Lung (tissue), 12 donors: ENCODE measurements around the gene CAMK4. TPM values are rescaled to one million over a fixed set of nuclear protein-coding genes. Genes with fewer than 3 reads are reported as not detected.
"Not testable (repeated sequence)": the region's sequence is repeated elsewhere in the genome, so short reads cannot be mapped to it uniquely, and the experiment has no call there.

ENCODE experiments used
- ATAC-seq: fragments of 200-7000 bp; cut with Tn5 transposase; one replicate; pipeline ENCODE4 v1.9.1; 2020; ENCODE audit warnings: moderate number of reproducible peaks; ENCODE audit not compliant: insufficient read depth, low FRiP score
- DNase-seq, 3 donors: peaks; one replicate each; pipeline ENCODE4 v3.0.0-alpha.2; 2013 to 2017
- H3K27ac ChIP-seq, 2 donors: one replicate each; pipeline ENCODE4 v1.5.1; 2013; ENCODE audit warnings: mild to moderate bottlenecking in 2 of 2, moderate library complexity in 2 of 2, control low read depth in 1 of 2, inconsistent platforms in 1 of 2, low read depth in 1 of 2, low read length in 1 of 2
- H3K27me3 ChIP-seq, 3 donors: one replicate each; pipeline ENCODE4 v1.5.1; 2013; ENCODE audit warnings: low read length in 2 of 3; ENCODE audit not compliant: control insufficient read depth in 3 of 3, insufficient read depth in 3 of 3
- H3K36me3 ChIP-seq, 4 donors: one replicate each; pipeline ENCODE4 v1.5.1; 2013; ENCODE audit warnings: low read length in 4 of 4, mild to moderate bottlenecking in 1 of 4, moderate library complexity in 1 of 4; ENCODE audit not compliant: control insufficient read depth in 4 of 4, insufficient read depth in 4 of 4
- H3K4me1 ChIP-seq, 5 donors: one replicate each; pipeline ENCODE4 v1.5.1; 2013; ENCODE audit warnings: low read length in 5 of 5, mild to moderate bottlenecking in 2 of 5, moderate library complexity in 1 of 5; ENCODE audit not compliant: control insufficient read depth in 5 of 5, insufficient read depth in 5 of 5
- H3K4me3 ChIP-seq: one replicate; pipeline ENCODE4 v1.5.1; 2013; ENCODE audit warnings: mild to moderate bottlenecking, control low read depth, moderate library complexity
- H3K9ac ChIP-seq, 2 donors: one replicate each; pipeline ENCODE4 v1.5.1; 2013; ENCODE audit warnings: low read length in 2 of 2, control low read depth in 1 of 2; ENCODE audit not compliant: insufficient read depth in 1 of 2
- H3K9me3 ChIP-seq, 4 donors: one replicate each; pipeline ENCODE4 v1.5.1; 2013; ENCODE audit warnings: low read length in 3 of 4, mild to moderate bottlenecking in 1 of 4, moderate library complexity in 1 of 4; ENCODE audit not compliant: control insufficient read depth in 4 of 4, insufficient read depth in 3 of 4
- CTCF ChIP-seq: IDR thresholded peaks from 2 replicates; pipeline ENCODE4 v1.5.1; 2012; ENCODE audit warnings: mild to moderate bottlenecking; ENCODE audit errors: control extremely low read depth, extremely low read depth
- WGBS, 2 donors: extraction: QIAGEN DNeasy Blood & Tissue Kit; methylation state at CpG; one replicate each; pipeline ENCODE4 v1.1.7; 2013; 5-methylcytosine and 5-hydroxymethylcytosine counted together
- polyA plus RNA-seq, 2 donors: library from polyadenylated mRNA; stranded (reverse); fragments of 200-250 nt; gene quantifications; one replicate each; pipeline ENCODE4 v1.2.1, GENCODE V29; 2013
- total RNA-seq, 2 donors: library from RNA; depleted of rRNA in 1 of 2; stranded (reverse); fragments of >200 nt in 1 of 2; gene quantifications; one replicate each; pipeline ENCODE4 v1.2.1, GENCODE V29; 2014 to 2021
- donor health status: control.
- donor health status: control.
- donor health status: Bipolar disorder and iron deficiency.
- donor health status: healthy.
- donor health status: DM: yes; HTN: yes; CAD: no.

CAMK4 gene
- total and polyA plus RNA-seq, 4 donors: 0.18 to 27.7 (median 0.73) TPM

GRCh38 chr5:111299067-111299481 is 74.9 kb downstream of the CAMK4 start:
- ATAC-seq: no peak
- DNase-seq: no peak
- TF ChIP-seq CTCF: no peak
- no peak overlapping the region for H3K4me3 ChIP-seq
- H3K36me3 ChIP-seq: peaks cover 0 to 4% (median 0%) of the 10 kb centered on the region in 4 donors
- no peak overlapping the region for H3K27ac ChIP-seq
- H3K27me3 ChIP-seq: no peaks in the 10 kb centered on the region
- peaks cover 0 to 5% (median 0%) of the 10 kb centered on the region in 5 donors for H3K4me1 ChIP-seq
- WGBS, 2 donors: 81 to 87% methylated on average over 7 of the region's 7 CpGs
- H3K9ac ChIP-seq: no peak overlapping the region
- H3K9me3 ChIP-seq: peaks cover 0 to 5% (median 0%) of the 10 kb centered on the region in 4 donors

- H3K4me1 ChIP-seq: peaks cover 0 to 5% (median 0%) of the 10 kb centered on the region in 5 donors
- H3K27me3 ChIP-seq: no peaks in the 10 kb centered on the region
- H3K36me3 ChIP-seq: peaks cover 0 to 4% (median 0%) of the 10 kb centered on the region in 4 donors
- 78 to 93% methylated on average over 3 of the region's 3 CpGs for WGBS, 2 donors
- TF ChIP-seq CTCF: no peak
- DNase-seq: no peak
- no peak overlapping the region for H3K4me3 ChIP-seq
- H3K9me3 ChIP-seq: peaks cover 0 to 5% (median 0%) of the 10 kb centered on the region in 4 donors
- H3K9ac ChIP-seq: no peak overlapping the region
- ATAC-seq: no peak
- no peak overlapping the region for H3K27ac ChIP-seq
Observed at GRCh38 chr5:111299831-111300432, 75.7 kb downstream of the CAMK4 start.

GRCh38 chr5:111301264-111301663 is 77.1 kb downstream of the CAMK4 start:
- Histone ChIP-seq H3K27ac (no peak overlapping the region), H3K4me1 (peaks cover 0 to 4% (median 0%) of the 10 kb centered on the region in 5 donors), H3K36me3 (peaks cover 0 to 4% (median 0%) of the 10 kb centered on the region in 4 donors), H3K27me3 (no peaks in the 10 kb centered on the region), H3K9me3 (peaks cover 0 to 5% (median 0%) of the 10 kb centered on the region in 4 donors), H3K4me3 (no peak overlapping the region), H3K9ac (no peak overlapping the region)
- 71 to 83% methylated on average over 1 of the region's 1 CpG for WGBS, 2 donors
- no peak for TF ChIP-seq CTCF
- no peak for ATAC-seq
- no peak for DNase-seq

GRCh38 chr5:111302043-111302442 is 77.9 kb downstream of the CAMK4 start:
- not testable (repeated sequence) for H3K4me1 ChIP-seq, H3K27ac ChIP-seq, H3K36me3 ChIP-seq, ATAC-seq, H3K4me3 ChIP-seq, H3K9ac ChIP-seq, H3K27me3 ChIP-seq, DNase-seq, H3K9me3 ChIP-seq
- whole genome bisulfite sequencing, 2 donors: 97 to 98% methylated on average over 13 to 14 of the region's 15 CpGs
